ENCODE measurements around the gene OPCML. TPM values are rescaled to one million over a fixed set of nuclear protein-coding genes. Genes with fewer than 3 reads are reported as not detected.

OPCML gene
- total RNA-seq, 1 experiment from 2014 or later, result 0.13 TPM

- TF ChIP-seq EZH2 (IDR thresholded peaks at IDR 0.05; ENCODE audit: borderline replicate concordance, low read depth, low read length, poor library complexity, severe bottlenecking), result no peak
- TF ChIP-seq CTCF (conservative IDR thresholded peaks at IDR 0.05; ENCODE audit: low read depth, low read length), result no peak
- CTCF ChIA-PET, result no interaction called here
- POLR2A ChIA-PET (ENCODE audit: low non-redundant PET), result no interaction called here
- DNase-seq (ENCODE audit: low spot score), result no peak
- H3K36me3 ChIP-seq (ENCODE audit: insufficient read depth, low read length, poor library complexity, severe bottlenecking), result no peaks in the 10 kb centered on the region
- peaks cover 46% of the 10 kb centered on the region for H3K27me3 ChIP-seq (replicated peaks; ENCODE audit: insufficient read depth, low read depth, low read length, poor library complexity)
- H3K4me1 ChIP-seq (ENCODE audit: insufficient read depth, low read length, poor library complexity, severe bottlenecking), result peaks cover 4% of the 10 kb centered on the region
- intact Hi-C loops (cut with micrococcal nuclease; ENCODE audit: unreplicated experiment), result no loop called here
- no peak overlapping the region for H3K27ac ChIP-seq (ENCODE audit: low read depth, low read length, poor library complexity, severe bottlenecking)
- peaks cover 5% of the 10 kb centered on the region for H3K9me3 ChIP-seq (ENCODE audit: low read depth, low read length, poor library complexity, severe bottlenecking)
- no peak overlapping the region for H3K4me3 ChIP-seq (ENCODE audit: low read depth, low read length, poor library complexity, severe bottlenecking)
- no TSS peak for BruUV-seq (replicated peaks)
Measured at GRCh38 chr11:132921597-132921996, 610.7 kb downstream of the OPCML start.

GRCh38 chr11:132920451-132921096 lies 611.7 kb downstream of the OPCML start:
- intact Hi-C loops (cut with micrococcal nuclease; ENCODE audit: unreplicated experiment), result no loop called here
- Histone ChIP-seq H3K27ac (ENCODE audit: low read depth, low read length, poor library complexity, severe bottlenecking) (no peak overlapping the region), H3K4me3 (ENCODE audit: low read depth, low read length, poor library complexity, severe bottlenecking) (no peak overlapping the region), H3K36me3 (ENCODE audit: insufficient read depth, low read length, poor library complexity, severe bottlenecking) (no peaks in the 10 kb centered on the region), H3K9me3 (ENCODE audit: low read depth, low read length, poor library complexity, severe bottlenecking) (no peaks in the 10 kb centered on the region), H3K27me3 (replicated peaks; ENCODE audit: insufficient read depth, low read depth, low read length, poor library complexity) (peaks cover 44% of the 10 kb centered on the region), H3K4me1 (ENCODE audit: insufficient read depth, low read length, poor library complexity, severe bottlenecking) (peaks cover 4% of the 10 kb centered on the region)
- ChIA-PET CTCF (no interaction called here), POLR2A (ENCODE audit: low non-redundant PET) (no interaction called here)
- no peak for DNase-seq (ENCODE audit: low spot score)
- TF ChIP-seq EZH2 (IDR thresholded peaks at IDR 0.05; ENCODE audit: borderline replicate concordance, low read depth, low read length, poor library complexity, severe bottlenecking) (no peak), CTCF (conservative IDR thresholded peaks at IDR 0.05; ENCODE audit: low read depth, low read length) (no peak)
- BruUV-seq (replicated peaks), result no TSS peak

GRCh38 chr11:132914600-132914999 lies 617.7 kb downstream of the OPCML start:
- no peak for DNase-seq (ENCODE audit: low spot score)
- peaks cover 19% of the 10 kb centered on the region for H3K27me3 ChIP-seq (replicated peaks; ENCODE audit: insufficient read depth, low read depth, low read length, poor library complexity)
- no peaks in the 10 kb centered on the region for H3K9me3 ChIP-seq (ENCODE audit: low read depth, low read length, poor library complexity, severe bottlenecking)
- intact Hi-C loops (cut with micrococcal nuclease; ENCODE audit: unreplicated experiment), result no loop called here
- no peak overlapping the region for H3K27ac ChIP-seq (ENCODE audit: low read depth, low read length, poor library complexity, severe bottlenecking)
- TF ChIP-seq CTCF (conservative IDR thresholded peaks at IDR 0.05; ENCODE audit: low read depth, low read length), result no peak
- TF ChIP-seq EZH2 (IDR thresholded peaks at IDR 0.05; ENCODE audit: borderline replicate concordance, low read depth, low read length, poor library complexity, severe bottlenecking), result no peak
- BruUV-seq (replicated peaks), result no TSS peak
- H3K36me3 ChIP-seq (ENCODE audit: insufficient read depth, low read length, poor library complexity, severe bottlenecking), result no peaks in the 10 kb centered on the region
- POLR2A ChIA-PET (ENCODE audit: low non-redundant PET), result no interaction called here
- no peaks in the 10 kb centered on the region for H3K4me1 ChIP-seq (ENCODE audit: insufficient read depth, low read length, poor library complexity, severe bottlenecking)
- no peak overlapping the region for H3K4me3 ChIP-seq (ENCODE audit: low read depth, low read length, poor library complexity, severe bottlenecking)
- CTCF ChIA-PET, result no interaction called here

Data from A673 (cell line).